Ammon's horn (tissue), 1 donor: ENCODE measurements around the gene LRRC9.
"Not testable (repeated sequence)": the region's sequence is repeated elsewhere in the genome, so short reads cannot be mapped to it uniquely, and the experiment has no call there.

ENCODE experiments used
- DNase-seq: peaks from one replicate; pipeline ENCODE4 v3.0.0-alpha.2; 2016; ENCODE audit warnings: low spot score

The LRRC9 gene

DNA sequence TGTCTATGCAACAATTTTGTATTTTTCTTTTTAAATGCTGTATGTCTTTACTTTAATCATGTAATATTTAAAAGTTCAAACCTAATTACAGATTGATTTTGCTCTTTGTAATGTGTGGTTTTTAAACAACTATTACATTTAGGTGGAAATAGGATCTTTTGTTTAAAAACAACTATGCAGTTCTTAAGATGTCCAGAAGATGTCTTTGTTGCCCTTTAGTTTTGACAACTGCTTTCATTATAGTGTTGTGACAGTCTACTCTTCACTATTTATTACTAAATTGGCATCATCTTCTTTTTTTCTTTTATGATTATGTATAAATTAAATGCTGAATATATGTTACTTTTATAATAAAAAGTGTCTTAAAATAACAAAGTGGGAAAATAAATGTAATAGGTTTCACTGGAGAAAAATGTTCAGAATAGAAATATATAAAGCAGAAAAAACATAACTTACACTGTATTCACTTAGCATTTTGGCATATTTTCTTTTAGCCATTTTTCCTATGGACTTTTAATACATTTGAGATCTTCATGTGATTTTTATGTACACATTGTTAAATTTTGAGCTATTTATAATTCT, 144.6 kb downstream of the LRRC9 start:
- DNase-seq, result peak; percentile 7

DNA sequence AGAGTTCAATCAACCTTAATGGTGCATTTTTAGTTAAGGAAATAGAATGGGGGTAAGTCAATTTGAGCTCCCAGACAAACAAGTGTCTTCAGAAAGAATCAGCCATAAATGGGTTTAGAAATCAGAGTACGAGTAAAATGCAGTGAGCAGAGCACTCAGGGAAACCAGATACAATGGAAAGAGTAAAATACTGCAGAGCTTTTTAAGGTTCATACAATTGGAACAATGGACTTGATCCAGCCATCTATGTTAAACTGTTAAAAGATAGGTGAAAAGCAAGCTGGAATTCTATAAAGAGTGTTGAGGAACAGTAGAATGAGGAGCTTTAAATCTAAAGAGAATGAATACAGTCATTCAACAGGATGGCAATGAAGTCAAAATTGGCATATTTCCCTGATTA, 147.9 kb downstream of the LRRC9 start:
- no peak for DNase-seq

DNA sequence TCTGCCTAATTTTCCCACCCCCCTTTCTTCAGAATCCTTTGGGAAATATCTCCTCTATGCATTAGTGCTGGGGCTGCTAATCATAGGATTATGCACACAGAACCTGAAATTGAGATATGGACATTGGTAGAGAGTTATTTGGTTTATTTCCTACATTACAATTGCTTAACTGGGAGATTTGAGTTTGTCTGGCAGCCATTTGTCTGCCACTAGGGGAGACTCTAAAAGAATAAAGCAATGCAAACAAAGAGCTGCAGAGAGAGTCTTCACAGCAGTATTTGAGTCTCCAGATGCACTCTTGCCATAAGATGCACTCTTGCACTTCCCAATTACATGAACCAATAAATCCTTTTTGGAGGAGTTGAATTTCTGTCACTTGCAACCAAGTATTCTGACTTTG, 159.8 kb downstream of the LRRC9 start:
- no peak for DNase-seq

DNA sequence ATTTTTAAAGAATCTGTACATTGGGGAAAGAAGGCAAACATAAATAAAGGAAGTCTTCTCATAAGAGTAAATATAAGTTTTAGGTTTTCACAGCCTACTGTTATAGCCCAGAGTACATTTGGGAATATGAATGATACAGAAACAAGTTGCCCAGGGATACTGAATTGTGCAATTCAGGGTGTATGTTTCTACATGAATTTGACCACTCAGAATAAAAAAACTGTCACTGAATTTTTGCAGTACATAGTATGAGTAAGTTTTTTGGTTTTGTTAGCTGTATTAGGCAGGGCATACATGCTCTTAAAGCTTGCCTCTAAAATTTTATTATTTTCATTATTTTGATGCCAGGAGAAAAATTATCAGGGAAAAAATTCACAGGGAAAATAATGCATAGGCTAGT, 165.1 kb downstream of the LRRC9 start:
- no peak for DNase-seq

DNA sequence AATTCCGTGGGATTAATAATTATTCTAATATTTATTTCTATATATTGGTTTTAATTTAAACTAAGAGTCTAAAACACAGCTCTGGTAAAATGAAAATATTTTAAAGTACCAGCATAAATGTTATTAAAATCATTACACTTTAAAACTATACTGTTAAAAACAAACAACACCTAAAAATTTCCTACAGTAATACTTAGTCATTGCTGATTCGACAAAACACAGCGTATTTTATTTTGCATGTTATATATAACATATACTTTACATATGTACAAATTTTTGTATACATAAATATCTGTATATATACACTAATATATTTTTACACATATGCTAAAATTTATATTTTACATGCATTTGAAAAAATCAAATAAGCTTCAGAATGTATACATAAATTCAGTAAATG, 165.7 kb downstream of the LRRC9 start:
- no peak for DNase-seq

DNA sequence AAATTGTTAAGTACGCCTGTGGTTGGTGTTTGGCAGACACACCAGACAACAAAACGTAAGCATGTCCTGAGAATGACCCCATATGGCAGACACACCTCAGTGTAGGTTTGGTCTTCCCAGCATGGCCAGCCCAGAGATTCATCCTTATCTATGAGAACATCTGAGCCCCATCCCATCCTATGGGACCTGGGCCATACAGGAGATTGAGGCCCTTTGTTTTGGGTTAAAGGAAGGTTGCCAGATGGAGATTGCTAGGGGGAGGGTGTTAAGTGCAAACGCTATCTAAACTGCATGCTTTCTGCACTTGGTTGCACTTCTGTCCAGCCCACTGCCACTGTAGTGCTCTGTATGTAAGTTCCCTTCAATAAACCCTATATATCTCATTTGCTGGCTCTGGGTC, 167.7 kb downstream of the LRRC9 start:
- no peak for DNase-seq

DNA sequence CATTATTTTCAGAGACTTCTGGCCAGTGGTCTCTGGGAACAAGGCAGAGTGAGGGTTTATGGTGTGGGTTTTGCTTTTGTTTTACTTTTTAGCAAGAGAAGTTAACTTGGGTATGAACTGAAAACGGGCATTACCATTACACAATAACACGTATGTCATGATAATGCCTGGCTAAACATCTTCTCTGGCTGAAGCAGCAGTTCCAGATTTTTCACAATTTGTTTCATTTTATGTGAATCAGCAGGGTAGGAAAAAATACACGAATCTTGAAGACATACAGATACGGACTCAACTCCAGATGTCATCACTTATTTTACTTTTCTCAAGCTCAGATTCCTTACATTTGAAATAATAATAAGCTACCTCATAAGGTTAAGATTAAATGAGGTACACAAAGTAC, 169.3 kb downstream of the LRRC9 start:
- no peak for DNase-seq

DNA sequence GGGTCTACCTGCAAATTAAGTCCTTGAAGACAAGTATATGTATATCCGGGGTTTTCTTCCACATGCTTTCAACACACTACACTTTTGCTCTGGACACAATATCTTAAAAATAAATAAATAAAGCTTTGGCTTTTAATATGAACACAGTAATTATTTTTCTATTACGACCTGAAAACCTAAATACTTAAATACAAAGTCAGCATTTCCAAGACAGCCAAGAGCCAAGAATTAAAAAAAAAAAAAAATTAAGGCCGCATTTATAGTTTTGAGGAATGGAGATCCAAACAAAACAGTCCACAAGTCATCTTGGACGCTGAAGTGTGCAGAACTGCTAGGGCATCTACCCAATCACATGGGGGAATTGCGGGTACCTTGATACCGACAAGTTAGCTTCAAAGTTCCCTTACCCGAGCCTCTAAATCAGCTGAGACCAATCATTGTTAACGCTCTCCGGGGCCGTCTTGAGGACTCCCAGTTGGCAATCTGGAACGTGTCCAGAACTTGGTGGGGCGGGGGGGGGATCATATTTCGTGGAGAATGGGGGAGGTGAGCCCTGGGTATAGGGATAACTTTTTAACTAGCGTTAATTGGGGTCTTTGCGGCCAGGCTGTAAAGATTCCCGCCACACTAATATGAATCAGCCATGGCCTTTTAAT, 171.0 kb downstream of the LRRC9 start:
- peak; percentile 52 for DNase-seq

DNA sequence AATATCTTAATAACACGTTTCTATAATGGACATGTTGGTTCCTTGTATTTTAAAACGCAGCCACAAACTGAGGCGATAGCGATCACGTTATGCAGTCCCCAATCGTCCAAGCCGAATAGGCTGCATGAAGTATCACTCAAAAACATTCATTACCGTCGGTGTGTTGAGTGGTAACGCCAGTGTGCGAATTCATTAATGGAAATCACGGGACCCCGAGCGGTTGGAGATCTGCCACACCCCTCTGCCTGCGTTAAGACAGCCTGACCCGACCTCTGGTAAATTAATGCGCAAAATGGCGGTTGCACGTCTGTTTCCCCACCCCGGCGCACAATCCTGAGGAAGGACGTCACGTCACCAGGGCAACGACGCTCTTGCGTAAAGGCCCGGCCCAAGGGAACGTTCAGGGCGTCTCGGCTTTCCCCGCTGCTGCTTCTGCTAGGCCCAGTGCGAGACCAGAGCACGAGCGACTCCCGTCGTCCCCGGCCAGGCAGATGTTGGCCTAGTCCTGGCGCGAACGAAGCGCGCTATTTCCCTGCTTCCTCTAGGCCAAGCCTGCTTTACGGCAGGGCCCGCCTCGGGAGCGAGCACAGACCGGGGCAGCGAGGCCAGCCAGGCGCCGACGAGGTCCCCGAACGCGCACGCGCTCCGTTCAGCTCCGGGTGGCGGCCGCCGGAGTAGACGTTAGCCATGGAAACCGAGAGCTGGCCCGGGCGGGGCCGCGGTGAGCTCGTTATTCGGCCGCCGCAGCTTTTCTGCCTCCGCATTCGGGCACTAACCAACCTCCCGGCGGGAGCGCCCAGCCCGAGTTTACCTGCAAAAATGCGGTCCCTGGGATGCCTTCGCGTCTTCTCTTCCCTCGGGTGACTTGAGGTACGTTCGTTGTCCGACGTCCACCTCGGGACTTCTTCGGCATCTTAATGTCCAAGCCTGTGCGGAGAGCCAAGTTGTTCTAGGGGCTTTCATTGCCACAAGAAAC, 171.9 kb downstream of the LRRC9 start, which contains the start of gene PCNX4:
Gene PCNX4 (plus strand): TSS at position 374 of the 976 bp plus-strand sequence. CDS start 15,716 bp downstream, outside the sequence.
- DNase-seq, result peak; percentile 100

DNA sequence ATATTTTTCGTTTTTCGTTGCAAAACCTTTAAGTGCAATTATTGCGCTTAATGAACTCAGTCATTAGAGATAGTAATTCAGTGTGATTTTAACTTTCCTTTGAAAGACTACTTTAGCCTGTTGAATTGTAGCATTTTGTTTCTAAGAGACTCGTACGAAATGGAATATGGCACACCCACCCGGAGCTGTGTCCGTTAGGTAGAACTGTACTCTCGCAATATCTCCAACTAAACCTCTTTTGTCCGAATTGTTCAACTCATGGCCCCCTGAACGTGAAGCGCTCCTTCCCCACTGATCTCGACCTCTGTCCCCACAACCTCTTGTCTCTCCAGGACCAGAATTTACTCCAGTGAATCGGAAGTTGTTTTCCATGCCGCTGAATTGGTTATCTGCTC, 172.6 kb downstream of the LRRC9 start:
- peak; percentile 39 for DNase-seq

DNA sequence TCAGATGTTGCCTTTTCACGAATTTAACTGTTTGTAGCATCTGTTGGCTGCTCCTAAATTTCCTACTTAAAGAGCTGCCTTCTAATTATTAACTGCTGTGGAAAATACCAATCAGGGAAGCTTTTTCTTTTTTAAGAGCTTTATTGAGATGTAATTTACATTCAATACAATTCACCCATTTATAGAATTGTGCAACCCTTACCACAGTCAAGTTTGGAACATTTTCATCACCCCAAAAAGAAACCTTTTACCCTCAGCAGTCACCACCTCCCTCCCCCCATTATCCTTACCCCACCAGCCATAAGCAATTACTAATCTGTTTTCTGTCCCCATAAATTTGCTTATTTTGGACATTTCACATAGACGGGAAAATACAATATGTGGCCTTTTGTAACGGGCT, 173.1 kb downstream of the LRRC9 start:
- DNase-seq, result no peak

DNA sequence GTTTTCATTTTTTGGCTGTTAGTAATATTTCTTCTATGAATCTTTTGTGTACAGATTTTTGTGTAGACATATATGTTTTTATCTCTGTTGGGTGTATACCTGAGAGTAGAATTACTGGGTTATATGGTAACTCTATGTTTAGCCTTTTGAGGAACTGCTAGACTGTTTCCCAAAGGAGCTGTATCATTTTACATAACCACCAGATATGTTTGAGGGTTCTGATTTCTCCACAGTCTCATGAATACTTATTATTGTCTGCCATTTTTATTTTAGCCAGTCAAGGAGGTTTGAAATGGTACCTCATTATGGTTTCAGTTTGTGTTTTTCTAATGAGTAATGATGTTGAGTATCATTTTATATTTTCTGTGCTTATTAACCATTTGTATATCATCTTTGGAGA, 173.7 kb downstream of the LRRC9 start:
- DNase-seq, result no peak

DNA sequence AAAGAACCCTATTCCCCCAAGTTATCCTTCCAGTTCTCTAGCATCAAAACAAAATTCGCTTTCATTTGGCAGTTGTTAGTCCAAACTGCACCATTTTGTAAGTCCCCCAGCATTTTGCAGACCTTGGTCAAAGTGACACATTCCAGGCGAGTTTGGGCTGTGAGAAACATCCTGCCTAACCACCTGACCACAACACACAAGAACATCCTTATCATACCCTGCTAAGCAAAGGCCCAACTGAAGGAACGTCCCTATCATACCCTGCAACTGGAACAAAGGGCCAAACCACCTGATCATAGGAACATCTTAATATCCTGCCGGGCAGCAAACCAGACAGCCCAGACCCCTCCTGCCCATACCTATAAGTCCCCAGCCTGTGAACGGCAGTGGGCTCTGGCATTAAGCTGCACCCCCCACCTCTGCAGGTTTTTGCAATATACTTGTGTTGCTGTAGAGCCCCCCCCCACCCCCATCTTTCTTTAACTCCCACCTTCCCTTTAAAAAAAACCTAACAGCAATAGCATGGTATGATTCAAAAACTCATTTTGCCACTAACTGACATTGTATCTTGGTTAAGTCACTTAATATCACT, 174.5 kb downstream of the LRRC9 start:
- no peak for DNase-seq

DNA sequence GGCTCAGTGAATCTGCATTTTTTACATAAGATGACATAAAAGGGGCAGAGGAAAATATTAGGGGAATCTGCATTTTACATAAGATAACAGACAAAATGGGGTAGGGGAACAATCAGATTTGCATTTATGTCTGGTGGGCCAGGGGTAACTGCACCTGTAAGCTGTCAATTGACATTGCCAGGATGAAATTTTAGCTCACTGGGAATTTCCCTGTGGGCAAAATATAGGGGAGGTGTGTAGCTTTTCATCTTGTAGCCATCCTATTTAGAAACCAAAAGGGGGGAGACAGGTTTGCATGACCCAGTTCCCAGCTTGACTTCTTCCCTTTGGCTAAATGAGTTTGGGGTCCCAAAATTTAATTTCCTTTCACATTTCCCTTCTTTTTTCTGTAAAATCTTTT, 175.3 kb downstream of the LRRC9 start:
- DNase-seq, result no peak

DNA sequence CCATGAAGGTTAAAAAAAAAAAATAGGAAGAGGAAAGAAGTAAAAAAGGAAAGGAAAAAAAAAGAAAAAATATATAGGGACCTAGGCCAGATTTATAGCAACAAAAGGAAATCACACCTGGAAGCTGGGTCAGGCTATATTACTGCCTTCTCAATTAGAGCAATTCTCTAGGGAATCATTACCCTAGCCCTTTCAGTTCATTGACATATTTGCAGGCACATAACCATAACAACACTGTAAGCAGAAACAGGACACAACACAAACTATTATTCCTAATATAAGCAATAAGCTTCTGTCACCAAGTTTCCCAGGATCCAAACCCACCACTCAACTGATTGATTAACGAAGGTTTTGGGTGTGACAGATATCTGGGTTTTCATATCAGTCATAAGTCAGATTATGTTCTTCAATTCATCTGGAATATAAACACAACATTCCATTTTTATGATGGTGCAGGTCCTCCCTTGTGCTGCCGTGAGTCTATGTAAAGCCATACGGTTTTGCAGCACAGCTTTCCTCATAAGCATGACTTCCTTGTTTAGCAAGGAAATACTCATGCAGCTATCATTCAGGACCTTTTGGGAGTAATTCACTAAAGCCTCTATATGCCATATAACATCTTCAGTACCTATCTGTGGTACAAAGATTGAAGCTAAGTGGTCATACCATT, 176.0 kb downstream of the LRRC9 start:
- DNase-seq, result no peak

DNA sequence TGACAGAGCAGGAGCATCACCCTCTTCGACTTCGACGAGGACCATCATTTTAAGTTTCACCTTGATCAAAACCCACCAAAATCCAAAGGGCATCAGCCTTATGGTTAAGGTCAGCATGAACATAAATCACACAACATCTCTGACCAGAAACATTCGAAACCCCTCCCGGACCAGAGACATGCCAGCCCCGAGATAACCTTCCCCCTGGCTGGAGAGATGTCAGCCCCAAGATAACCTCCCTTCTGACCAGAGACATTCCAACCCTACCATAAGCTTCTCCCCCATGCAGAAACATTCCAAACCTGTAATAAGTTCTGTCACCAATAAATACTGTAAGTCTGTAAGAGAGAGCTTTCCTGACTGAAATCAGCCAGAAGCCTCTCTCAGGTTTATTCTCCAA, 178.0 kb downstream of the LRRC9 start:
- no peak for DNase-seq

DNA sequence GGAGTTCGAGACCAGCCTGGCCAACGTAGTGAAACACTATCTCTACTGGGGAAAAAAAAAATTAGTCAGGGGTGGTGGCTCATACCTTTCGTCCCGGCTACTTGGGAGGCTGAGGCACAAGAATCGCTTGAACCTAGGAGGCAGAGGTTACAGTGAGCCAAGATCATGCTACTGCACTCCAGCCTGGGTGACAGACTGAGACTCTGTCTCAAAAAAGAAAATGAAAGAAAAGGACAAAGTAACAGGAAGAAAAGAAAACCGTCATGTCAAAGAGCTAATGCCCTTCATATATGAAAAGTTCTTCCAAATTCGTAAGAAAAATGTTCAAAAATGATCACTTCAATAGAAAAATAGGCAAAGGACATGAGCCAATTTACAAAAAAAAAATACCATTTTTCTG, 179.9 kb downstream of the LRRC9 start:
- not testable (repeated sequence) for DNase-seq

DNA sequence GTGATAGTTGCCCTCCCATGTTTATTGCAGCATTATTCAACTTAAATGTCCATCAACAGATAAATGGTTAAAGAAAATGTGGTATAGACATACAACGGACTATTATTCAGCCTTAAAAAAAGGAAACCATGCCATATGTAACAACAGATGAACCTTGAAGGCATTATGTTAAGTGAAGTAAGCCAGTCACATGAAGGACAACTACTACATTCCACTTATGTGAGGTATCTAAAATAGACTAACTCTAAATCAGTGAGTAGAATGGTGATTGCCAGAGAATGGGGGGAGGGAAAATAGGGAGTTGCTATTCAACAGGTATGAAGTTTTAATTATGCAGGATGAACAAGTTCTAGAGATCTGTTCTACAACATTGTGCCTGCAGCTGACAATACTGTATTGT, 181.8 kb downstream of the LRRC9 start:
- no peak for DNase-seq

DNA sequence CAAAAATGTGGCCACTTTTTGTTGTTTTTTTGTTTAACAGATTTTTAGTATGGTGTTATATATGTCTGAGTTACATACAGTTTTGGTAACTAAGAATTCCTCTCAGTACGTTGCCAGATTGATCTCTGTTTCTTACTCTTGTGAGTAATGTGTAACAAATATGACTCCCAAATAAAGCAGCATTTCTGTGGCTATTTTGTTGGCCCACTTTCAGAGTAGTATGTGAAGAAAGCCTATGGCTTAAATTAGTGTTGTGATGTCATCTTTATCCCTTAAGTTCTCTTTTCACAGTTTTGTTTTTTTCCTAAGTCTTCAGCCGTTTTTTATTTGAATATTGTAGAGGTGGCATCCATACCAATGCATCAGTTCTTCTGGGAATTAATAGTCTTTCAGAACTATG, 182.4 kb downstream of the LRRC9 start:
- DNase-seq, result no peak

DNA sequence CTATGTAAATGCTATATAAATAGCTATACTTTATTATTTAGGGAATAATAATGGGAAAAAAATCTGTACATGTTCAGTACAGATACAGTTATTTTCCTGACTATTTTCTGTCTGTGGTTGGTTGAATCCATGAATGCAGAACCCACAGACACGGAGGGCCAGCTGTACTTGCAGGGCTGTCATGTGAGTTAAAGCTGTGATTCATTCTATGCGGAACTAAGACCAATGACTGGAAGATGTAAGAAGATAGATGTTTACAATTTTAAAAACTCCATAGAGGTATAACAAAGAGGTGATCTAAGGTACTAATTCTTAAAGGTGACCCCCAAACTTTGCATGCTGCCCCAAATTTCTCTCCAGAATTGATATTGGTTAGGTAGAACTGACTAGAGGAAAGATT, 186.4 kb downstream of the LRRC9 start:
- peak; percentile 73 for DNase-seq

DNA sequence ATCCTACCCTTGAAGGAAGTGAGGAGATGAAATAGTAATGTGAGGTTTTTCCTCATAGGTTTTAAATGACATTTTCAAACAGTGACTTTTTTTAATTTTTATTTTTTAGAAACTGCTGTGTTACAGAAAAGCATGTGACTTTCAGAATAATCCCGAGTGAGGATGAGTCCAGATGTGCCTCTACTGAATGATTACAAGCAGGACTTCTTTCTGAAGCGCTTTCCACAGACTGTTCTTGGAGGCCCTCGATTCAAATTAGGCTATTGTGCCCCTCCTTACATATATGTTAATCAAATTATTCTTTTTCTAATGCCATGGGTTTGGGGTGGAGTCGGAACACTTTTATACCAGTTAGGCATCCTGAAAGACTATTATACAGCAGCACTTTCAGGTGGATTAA, 187.5 kb downstream of the LRRC9 start:
- DNase-seq, result no peak

DNA sequence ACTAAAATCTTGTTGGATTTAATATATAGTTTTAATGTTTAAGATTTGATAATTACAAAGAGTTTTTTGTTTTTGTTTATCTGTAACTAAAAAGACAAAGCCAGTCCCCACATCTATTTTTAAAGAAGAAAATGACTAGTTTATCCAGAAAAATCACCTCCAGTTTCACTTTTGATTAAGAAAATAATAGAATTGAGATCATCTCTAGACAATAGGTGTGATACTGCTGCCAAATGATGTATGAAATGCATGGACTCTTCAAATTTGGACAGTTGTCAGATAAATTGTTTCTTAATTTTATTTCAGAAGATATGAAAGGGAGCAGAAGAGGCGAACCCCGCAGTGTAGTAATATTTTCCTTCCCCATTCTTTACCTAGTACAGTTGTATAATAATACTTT, 191.8 kb downstream of the LRRC9 start:
- no peak for DNase-seq
